ENCODE measurements around the gene LUZP2. TPM values are rescaled to one million over a fixed set of nuclear protein-coding genes. Genes with fewer than 3 reads are reported as not detected.

The LUZP2 gene
- total and polyA plus RNA-seq, 2 of the 8 experiments (the other 6 are each of a cell fraction or from before 2014, with no cell fraction given), result 0.79 to 1.5 TPM

DNA sequence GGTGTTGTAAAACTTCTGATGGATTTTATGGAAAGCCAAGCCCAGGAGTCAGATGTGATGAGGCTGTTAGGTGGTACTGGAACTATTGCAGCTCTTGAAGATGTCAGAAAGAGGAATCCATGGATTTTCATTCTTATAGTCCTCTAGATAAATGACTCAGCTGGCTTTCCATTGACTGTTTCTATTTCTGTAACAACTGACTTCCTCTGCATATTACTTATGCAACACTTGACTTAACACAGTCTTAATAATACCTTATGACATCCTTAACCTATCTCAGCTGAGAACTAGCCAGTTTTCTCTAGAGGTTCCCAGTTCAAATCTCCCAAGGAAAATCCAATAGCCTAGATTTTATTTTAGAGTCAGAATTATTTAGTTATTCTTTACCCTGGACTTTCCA, 263.8 kb downstream of the LUZP2 start:
- no peak overlapping the region for H4K91ac ChIP-seq (replicated peaks; ENCODE audit: insufficient read length, low read length)
- H2AK5ac ChIP-seq (ENCODE audit: low read depth, low read length), result no peak overlapping the region
- H3K9ac ChIP-seq (replicated peaks in 1 of 4; ENCODE audit: extremely low read depth in 1 of 4, low read depth in 3 of 4, low read length in 3 of 4), result no peak overlapping the region
- H2BK12ac ChIP-seq (ENCODE audit: low read depth, low read length), result no peak overlapping the region
- no peak overlapping the region for H3K14ac ChIP-seq (ENCODE audit: insufficient read length)
- H3K9me3 ChIP-seq (ENCODE audit: insufficient read depth in 2 of 2, low read depth in 1 of 2, low read length in 1 of 2), result no peaks in the 10 kb centered on the region
- H3K23me2 ChIP-seq (ENCODE audit: low read depth, low read length), result no peaks in the 10 kb centered on the region
- H3K4me1 ChIP-seq (replicated peaks in 1 of 4; ENCODE audit: control insufficient read depth in 3 of 4, insufficient read depth in 4 of 4, low read length in 3 of 4), result peaks cover 0 to 3% (median 0%) of the 10 kb centered on the region in 4 experiments; a peak in 2 of 7 replicates
- H4K8ac ChIP-seq (ENCODE audit: extremely low read depth, insufficient read depth, low read length), result no peak overlapping the region
- no peaks in the 10 kb centered on the region for H3K27me3 ChIP-seq (replicated peaks in 1 of 4; ENCODE audit: control insufficient read depth in 3 of 4, extremely low read depth in 1 of 4, insufficient read depth in 3 of 4, low read length in 3 of 4)
- no peak overlapping the region for H3K4me2 ChIP-seq (ENCODE audit: insufficient read depth in 1 of 2, low read depth in 2 of 2, low read length in 2 of 2)
- no peak overlapping the region for H2AFZ ChIP-seq (ENCODE audit: low read length)
- H3K4ac ChIP-seq (replicated peaks; ENCODE audit: insufficient read length, low read depth, low read length), result no peak overlapping the region
- H3K27ac ChIP-seq (ENCODE audit: low read depth, low read length), result no peak overlapping the region
- CTCF ChIA-PET (ENCODE audit: partially characterized antibody), result no interaction called here
- POLR2A ChIA-PET (ENCODE audit: partially characterized antibody), result no interaction called here
- H4K20me1 ChIP-seq (replicated peaks in 1 of 2; ENCODE audit: control insufficient read depth in 1 of 2, insufficient read depth in 2 of 2, low read length in 2 of 2), result no peaks in the 10 kb centered on the region
- H2BK20ac ChIP-seq (ENCODE audit: low read length), result no peak overlapping the region
- no peak overlapping the region for H3K23ac ChIP-seq (ENCODE audit: insufficient read length)
- H2BK15ac ChIP-seq (ENCODE audit: low read length), result no peak overlapping the region
- no peak overlapping the region for H2BK5ac ChIP-seq (ENCODE audit: low read depth, low read length)
- no peak overlapping the region for H2BK120ac ChIP-seq (replicated peaks; ENCODE audit: low read depth, low read length)
- DNase-seq (ENCODE audit: low read depth in 1 of 2, low spot score in 2 of 2) (no peak), FAIRE-seq (no peak)
- H4K5ac ChIP-seq (ENCODE audit: insufficient read length, low read depth, low read length), result no peak overlapping the region
- H3K56ac ChIP-seq (replicated peaks; ENCODE audit: insufficient read length, low read depth, low read length), result no peak overlapping the region
- no peak overlapping the region for H3K18ac ChIP-seq (ENCODE audit: extremely low read depth, low read length)
- no peaks in the 10 kb centered on the region for H3K79me2 ChIP-seq (ENCODE audit: control insufficient read depth in 1 of 2, insufficient read depth in 2 of 2, low read length in 2 of 2)
- no peaks in the 10 kb centered on the region for H3K79me1 ChIP-seq (ENCODE audit: low read depth, low read length)
- H3K4me3 ChIP-seq (ENCODE audit: extremely low read depth in 1 of 4, insufficient read depth in 2 of 4, low read depth in 3 of 4, low read length in 4 of 4), result no peak overlapping the region
- H3K36me3 ChIP-seq (ENCODE audit: control insufficient read depth in 2 of 4, insufficient read depth in 4 of 4, low read length in 3 of 4), result no peaks in the 10 kb centered on the region
- TF ChIP-seq HDAC6 (IDR thresholded peaks at IDR 0.05; ENCODE audit: low read depth, low read length) (no peak), EZH2 (IDR thresholded peaks at IDR 0.05; ENCODE audit: low read depth, low read length, severe bottlenecking) (no peak), EP300 (IDR thresholded peaks at IDR 0.05; ENCODE audit: borderline replicate concordance in 1 of 2, low read depth in 2 of 2, low read length in 2 of 2) (no peak), HDAC2 (IDR thresholded peaks at IDR 0.05; ENCODE audit: borderline replicate concordance in 1 of 2, low read depth in 2 of 2, low read length in 2 of 2) (no peak), CBX5 (IDR thresholded peaks at IDR 0.05; ENCODE audit: low read depth, low read length) (no peak), SP2 (IDR thresholded peaks at IDR 0.05; ENCODE audit: low read length) (no peak), GTF2F1 (IDR thresholded peaks at IDR 0.05; ENCODE audit: borderline replicate concordance, low read depth, low read length) (no peak), GABPA (IDR thresholded peaks at IDR 0.05; ENCODE audit: borderline replicate concordance, insufficient read depth, low read length) (no peak)
- TF ChIP-seq, protein P1, sequence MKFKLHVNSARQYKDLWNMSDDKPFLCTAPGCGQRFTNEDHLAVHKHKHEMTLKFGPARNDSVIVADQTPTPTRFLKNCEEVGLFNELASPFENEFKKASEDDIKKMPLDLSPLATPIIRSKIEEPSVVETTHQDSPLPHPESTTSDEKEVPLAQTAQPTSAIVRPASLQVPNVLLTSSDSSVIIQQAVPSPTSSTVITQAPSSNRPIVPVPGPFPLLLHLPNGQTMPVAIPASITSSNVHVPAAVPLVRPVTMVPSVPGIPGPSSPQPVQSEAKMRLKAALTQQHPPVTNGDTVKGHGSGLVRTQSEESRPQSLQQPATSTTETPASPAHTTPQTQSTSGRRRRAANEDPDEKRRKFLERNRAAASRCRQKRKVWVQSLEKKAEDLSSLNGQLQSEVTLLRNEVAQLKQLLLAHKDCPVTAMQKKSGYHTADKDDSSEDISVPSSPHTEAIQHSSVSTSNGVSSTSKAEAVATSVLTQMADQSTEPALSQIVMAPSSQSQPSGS (IDR thresholded peaks at IDR 0.05; ENCODE audit: low read length), result no peak
- TF ChIP-seq, protein P2, sequence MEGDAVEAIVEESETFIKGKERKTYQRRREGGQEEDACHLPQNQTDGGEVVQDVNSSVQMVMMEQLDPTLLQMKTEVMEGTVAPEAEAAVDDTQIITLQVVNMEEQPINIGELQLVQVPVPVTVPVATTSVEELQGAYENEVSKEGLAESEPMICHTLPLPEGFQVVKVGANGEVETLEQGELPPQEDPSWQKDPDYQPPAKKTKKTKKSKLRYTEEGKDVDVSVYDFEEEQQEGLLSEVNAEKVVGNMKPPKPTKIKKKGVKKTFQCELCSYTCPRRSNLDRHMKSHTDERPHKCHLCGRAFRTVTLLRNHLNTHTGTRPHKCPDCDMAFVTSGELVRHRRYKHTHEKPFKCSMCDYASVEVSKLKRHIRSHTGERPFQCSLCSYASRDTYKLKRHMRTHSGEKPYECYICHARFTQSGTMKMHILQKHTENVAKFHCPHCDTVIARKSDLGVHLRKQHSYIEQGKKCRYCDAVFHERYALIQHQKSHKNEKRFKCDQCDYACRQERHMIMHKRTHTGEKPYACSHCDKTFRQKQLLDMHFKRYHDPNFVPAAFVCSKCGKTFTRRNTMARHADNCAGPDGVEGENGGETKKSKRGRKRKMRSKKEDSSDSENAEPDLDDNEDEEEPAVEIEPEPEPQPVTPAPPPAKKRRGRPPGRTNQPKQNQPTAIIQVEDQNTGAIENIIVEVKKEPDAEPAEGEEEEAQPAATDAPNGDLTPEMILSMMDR (IDR thresholded peaks at IDR 0.05; ENCODE audit: control extremely low read depth in 1 of 3, insufficient read depth in 1 of 3, low read depth in 1 of 3, low read length in 3 of 3), result no peak

Measured in H1 (cell line).